ENCODE measurements around the gene MGLL. TPM values are rescaled to one million over a fixed set of nuclear protein-coding genes. Genes with fewer than 3 reads are reported as not detected.

The MGLL gene
- polyA plus RNA-seq, 1 experiment = 108 TPM

GRCh38 chr3:127670761-127671522 lies 151.4 kb downstream of the MGLL start:
- no peak for TF ChIP-seq CTCF (IDR thresholded peaks at IDR 0.05; ENCODE audit: insufficient read depth, low read depth, low read length)
- CTCF ChIA-PET = interaction anchor here (0.6 to 1.7 kb wide), 4 partner anchors 12 to 1644 kb away, joined by 3 to 4 read pairs (median 3); no protein-coding TSS in a partner anchor
- Histone ChIP-seq H3K36me3 (ENCODE audit: control insufficient read depth, insufficient read depth, low read length) (peaks cover 1% of the 10 kb centered on the region; the same call in 1 of the 2 replicates), H3K27me3 (ENCODE audit: control insufficient read depth, insufficient read depth, low read length) (no peaks in the 10 kb centered on the region), H3K4me3 (ENCODE audit: low read depth, low read length) (no peak overlapping the region)
- DNase-seq (ENCODE audit: low read depth) = no peak
- POLR2A ChIA-PET = no interaction called here

GRCh38 chr3:127670229-127670559 lies 152.1 kb downstream of the MGLL start:
- ChIA-PET CTCF (interaction anchor here (1.1 kb wide), 1 partner anchor 301 kb away, joined by 3 read pairs; no protein-coding TSS in a partner anchor), POLR2A (no interaction called here)
- no peaks in the 10 kb centered on the region for H3K27me3 ChIP-seq (ENCODE audit: control insufficient read depth, insufficient read depth, low read length)
- no peak for DNase-seq (ENCODE audit: low read depth)
- H3K4me3 ChIP-seq (ENCODE audit: low read depth, low read length) = no peak overlapping the region
- no peak for TF ChIP-seq CTCF (IDR thresholded peaks at IDR 0.05; ENCODE audit: insufficient read depth, low read depth, low read length)
- peaks cover 1% of the 10 kb centered on the region; the same call in 1 of the 2 replicates for H3K36me3 ChIP-seq (ENCODE audit: control insufficient read depth, insufficient read depth, low read length)

DNA sequence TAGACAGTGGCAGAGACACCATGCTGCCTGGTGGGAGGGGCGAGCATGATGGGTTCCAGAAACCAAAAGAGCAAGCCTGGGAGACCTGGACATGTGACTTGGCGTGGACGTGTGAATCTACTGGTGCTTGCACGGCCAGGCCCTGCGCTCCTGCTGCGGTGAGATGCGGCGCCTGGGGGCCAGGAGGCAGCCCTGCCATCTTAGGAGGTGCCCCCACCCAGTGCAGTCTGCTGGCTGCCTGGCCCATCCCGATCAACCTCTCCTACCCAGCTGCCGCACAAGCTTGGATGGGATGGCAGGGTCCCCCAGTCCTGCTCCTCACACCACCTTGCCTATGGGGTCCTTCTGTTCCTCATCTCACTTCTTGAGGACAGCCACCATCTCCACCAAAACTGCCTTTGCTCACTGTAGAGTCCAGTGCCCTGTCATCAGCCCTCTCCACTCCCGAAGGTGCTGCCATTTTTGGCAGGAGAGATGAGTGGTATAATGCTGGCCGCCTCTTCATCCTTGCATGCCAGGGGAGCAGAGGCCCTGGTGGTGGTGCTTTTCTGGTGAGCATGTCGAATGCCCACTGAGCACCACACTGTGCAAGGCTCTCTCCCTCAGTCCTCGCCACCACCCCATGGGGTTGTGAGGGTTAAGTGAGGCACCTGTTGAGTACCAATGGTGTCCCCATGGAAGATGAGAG lies 152.6 kb downstream of the MGLL start:
- Histone ChIP-seq H3K36me3 (ENCODE audit: control insufficient read depth, insufficient read depth, low read length) (peaks cover 1% of the 10 kb centered on the region; the same call in 1 of the 2 replicates), H3K27me3 (ENCODE audit: control insufficient read depth, insufficient read depth, low read length) (no peaks in the 10 kb centered on the region), H3K4me3 (ENCODE audit: low read depth, low read length) (no peak overlapping the region)
- ChIA-PET POLR2A (no interaction called here), CTCF (interaction anchor here (1.2 kb wide), 1 partner anchor 15 kb away, joined by 3 read pairs; no protein-coding TSS in a partner anchor)
- TF ChIP-seq CTCF (IDR thresholded peaks at IDR 0.05; ENCODE audit: insufficient read depth, low read depth, low read length) = no peak
- no peak for DNase-seq (ENCODE audit: low read depth)

DNA sequence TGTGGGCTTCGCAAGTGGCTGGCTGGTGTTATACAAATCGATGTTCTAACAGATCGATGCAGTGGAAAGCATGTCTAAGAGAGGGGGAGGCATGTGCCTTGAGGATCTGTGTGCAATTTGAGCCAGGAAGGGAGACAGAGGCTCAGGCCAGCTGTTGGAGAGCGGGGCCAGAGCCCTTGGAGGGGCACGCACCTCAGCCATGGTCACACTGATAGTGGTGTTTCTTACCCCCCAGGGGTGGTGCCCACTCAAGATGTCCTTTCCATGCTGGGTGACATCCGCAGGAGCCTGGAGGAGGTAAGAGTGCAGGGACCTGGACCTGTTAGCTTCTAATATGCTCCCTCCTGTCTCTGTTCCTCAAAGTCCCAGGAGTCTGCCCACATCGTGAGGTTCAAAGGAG lies 153.4 kb downstream of the MGLL start:
- Histone ChIP-seq H3K4me3 (ENCODE audit: low read depth, low read length) (no peak overlapping the region), H3K36me3 (ENCODE audit: control insufficient read depth, insufficient read depth, low read length) (no peaks in the 10 kb centered on the region), H3K27me3 (ENCODE audit: control insufficient read depth, insufficient read depth, low read length) (no peaks in the 10 kb centered on the region)
- no peak for DNase-seq (ENCODE audit: low read depth)
- ChIA-PET POLR2A (no interaction called here), CTCF (interaction anchor here (1.2 kb wide), 1 partner anchor 14 kb away, joined by 3 read pairs; no protein-coding TSS in a partner anchor)
- TF ChIP-seq CTCF (IDR thresholded peaks at IDR 0.05; ENCODE audit: insufficient read depth, low read depth, low read length) = no peak

- DNase-seq (ENCODE audit: low read depth) = no peak
- Histone ChIP-seq H3K27me3 (ENCODE audit: control insufficient read depth, insufficient read depth, low read length) (no peaks in the 10 kb centered on the region; the same call in 1 of the 2 replicates), H3K36me3 (ENCODE audit: control insufficient read depth, insufficient read depth, low read length) (no peaks in the 10 kb centered on the region), H3K4me3 (ENCODE audit: low read depth, low read length) (no peak overlapping the region)
- ChIA-PET CTCF (interaction anchor here (1.2 kb wide), 1 partner anchor 30 kb away, joined by 6 read pairs; no protein-coding TSS in a partner anchor), POLR2A (no interaction called here)
- no peak for TF ChIP-seq CTCF (IDR thresholded peaks at IDR 0.05; ENCODE audit: insufficient read depth, low read depth, low read length)
Measured at GRCh38 chr3:127667119-127667681, 155.1 kb downstream of the MGLL start.

All from BJ (cell line).